HG02759 (cell line): ENCODE results near the gene CNTN4.
"Not testable (repeated sequence)": the region's sequence is repeated elsewhere in the genome, so short reads cannot be mapped to it uniquely, and the experiment has no call there.

Experiments
- ATAC-seq: cut with Tn5 transposase; IDR thresholded peaks from one replicate; pipeline ENCODE4 v1.9.1; 2021; ENCODE audit warnings: mild to moderate bottlenecking, moderate library complexity; ENCODE audit not compliant: unreplicated experiment

CNTN4 gene

DNA sequence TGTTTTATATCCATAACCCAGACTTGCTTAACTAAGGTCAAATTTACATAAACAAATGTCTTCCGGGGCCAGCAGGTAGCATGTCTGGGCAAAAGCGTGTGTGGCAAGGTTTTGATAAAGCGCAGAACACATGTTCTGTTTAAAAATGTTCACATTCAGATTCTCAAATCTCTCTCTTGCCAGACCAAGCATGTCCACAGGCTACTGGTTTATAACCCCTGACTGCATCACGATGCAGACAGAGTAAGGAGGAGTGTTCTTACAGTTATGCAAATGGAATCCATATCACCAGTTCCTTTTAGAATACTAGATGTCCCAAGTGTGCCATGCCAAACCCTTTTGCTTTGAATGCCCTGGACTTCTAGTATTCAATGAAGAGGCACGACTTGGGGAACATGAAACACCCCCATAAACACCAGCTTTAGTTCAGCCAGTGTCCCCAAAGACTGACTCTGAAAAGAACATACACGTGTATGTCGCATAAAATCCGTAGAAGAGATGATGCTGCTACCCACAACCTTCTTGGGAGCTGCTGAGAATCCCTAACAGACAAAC, 412.0 kb downstream of the CNTN4 start:
- ATAC-seq: no peak

DNA sequence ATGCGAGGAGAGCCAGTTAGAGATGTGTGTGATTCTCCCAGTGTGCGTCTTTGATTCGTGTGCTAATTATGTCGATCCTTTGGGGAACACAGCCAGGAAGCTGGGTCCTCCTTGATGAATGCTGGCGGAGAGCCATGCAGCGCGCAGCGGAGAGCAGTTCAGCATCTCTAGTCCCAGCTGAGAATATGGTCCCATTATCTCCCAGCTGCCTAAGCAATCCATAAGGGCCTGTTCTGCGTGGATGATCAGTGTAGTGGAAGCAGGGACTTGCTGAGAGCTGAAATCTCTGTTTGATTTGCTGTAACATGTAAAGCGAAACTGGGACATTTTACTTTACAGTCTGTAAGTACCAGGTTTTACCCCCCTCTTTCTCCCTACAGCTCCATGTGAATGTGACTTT, 412.7 kb downstream of the CNTN4 start:
- ATAC-seq: no peak

DNA sequence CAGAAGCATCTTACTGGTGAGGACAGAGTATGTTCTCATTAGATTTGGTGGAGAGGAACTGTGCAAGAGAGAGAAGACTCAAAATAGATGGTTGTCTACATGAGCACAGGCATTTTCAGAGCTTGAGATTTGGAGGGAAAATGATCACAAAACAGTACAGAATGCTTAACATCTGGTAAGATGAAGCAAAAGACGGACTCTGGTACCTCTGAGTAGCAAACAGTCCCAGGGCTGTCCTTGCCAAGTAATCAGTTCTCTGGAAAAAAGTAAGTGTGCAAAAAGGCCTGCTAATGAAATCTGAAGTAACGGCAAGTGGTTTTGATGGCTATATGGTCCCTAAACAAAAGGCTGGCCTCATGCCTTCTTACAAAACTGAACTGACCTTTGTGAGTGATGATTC, 414.2 kb downstream of the CNTN4 start:
- no peak for ATAC-seq

DNA sequence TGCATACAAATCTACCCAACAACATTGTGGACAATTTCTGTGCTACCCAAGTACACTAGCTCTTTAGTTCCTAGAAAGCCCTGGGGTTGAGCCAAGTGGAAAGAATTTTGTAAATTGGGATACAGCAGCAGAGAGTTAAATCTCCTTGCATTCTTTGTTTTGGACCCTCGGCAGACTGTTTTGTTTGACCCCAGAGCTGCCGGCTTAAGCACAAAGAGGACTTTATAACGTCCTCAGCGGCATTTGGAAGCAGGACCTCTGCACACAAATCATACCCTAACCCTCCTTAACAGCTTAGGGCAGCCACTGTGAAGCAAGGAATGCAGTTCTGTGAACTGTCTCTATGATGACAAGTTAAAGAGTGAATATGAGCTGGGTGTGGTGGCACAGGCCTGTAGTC, 415.3 kb downstream of the CNTN4 start:
- ATAC-seq: no peak

DNA sequence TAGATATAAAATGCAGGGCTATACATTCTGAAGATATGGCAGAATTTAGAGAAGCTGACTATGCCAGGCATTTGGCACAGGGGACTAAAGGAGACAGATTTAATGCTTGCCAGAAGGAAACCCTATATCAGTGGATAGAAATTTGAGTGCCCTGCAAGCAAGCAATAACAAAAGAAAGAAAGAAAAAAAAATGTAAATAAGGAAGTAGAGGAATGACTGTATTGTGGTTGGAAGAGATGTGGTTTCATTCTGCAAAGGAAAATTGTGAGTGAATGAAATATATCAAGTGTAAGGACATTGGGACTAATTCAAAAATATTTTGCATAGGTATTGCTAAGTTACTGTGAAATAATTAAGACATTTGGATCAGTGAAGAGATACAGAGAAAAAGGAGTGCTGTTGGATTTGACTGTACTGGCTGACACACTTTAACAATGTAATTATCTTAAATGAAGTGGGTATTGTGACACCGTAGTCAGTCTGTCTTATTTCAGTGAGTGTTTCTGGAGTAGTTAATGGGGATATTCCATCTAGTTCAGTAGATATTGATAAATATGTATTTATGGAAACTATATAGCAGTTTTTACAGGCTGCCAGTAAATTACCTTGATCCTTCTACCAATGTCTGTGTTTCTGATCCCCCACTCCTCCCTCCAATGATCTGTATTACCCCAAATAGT, 418.2 kb downstream of the CNTN4 start:
- ATAC-seq: no peak

DNA sequence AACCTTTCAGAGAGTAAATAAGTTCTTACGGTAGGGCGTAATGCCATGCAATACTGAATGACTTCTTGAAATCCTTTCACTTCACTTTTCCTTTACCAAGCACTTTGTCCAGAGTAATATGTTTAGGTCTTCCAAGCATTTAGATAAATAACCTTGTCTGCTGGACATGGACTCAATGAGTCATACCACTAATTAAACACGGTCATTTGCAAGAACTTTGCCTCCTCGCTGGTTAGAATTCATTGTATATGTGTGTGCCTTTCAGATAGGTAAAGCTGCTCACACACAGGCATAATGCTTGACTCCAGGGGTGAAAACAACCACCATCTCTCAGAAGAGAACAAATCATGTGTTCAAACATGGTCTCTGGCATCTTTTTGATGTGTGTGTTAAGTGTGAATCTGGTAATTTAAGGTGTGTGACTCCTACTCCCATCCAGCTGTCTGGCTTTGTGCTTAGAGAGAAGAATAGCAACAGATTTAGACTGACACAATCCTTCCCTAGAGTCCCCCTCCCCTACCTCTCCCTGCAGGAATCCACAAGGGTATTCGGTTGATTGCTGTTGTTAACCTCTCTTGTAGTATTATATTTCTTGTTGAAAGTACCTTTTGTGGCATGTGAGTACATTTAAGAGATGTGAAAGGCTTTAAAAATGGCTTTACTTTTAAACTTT, 419.0 kb downstream of the CNTN4 start:
- no peak for ATAC-seq

DNA sequence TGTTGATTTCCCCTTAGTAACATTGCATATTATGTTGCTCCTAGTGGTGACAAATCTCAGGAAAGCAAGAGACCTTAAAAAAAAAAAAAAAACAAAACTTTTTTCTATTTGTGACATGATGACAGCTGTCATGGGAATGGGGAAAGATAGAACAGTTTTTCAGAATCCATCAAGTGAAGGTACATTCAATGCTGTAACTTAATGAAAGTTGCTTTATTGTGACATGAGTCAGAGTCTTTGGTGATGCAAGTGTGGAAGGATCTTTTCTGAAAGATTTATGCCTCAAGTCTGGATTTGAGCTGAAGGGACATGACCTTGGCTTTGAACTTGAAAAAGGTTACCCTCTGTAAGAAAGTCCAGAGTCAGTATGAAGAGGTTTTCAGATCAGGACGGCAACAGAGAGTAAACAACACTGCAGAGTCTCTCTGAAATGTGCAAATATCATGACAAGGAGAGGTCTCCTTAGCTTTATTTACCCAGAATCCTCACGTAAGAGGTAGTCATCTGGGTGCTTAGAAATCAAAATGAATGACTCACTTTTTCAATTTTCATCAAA, 424.7 kb downstream of the CNTN4 start:
- ATAC-seq: no peak

DNA sequence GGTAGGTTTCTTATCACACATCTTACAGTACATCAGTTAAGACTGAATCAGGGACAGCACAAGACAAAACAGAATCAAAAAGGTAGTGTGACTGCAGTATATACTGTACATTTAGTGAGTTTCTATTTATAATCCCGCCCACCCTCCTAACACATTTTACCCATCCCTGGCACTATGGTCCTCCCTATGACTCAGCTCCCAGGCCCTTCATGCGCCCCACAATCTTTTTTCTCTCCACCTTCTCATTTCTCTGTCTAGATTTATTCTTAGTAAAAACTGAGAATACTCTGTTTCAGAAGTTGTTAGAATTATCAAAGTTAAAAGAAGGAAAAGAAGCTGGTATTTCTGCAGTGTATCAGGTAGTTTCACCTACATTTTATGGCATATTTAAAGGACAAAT, 427.3 kb downstream of the CNTN4 start:
- ATAC-seq: no peak

DNA sequence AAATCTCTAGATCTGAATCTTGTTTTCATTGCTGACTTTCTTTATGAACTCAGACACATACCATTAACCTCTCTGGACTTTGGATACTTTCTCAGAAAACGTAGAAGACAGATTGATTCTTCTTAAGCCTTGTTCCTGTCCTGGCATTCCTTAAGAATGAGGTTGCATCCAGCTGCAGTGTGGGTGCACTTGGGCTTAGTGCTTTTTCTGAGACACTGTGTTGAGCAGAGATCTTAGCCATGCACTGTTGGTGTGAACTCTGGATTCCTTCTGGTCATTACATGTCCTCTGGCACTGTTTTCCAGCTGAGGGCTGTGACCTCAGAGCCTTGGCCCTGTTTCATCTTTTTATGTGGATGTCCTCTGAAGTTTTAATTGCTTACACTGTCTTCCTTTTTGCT, 428.3 kb downstream of the CNTN4 start:
- no peak for ATAC-seq

DNA sequence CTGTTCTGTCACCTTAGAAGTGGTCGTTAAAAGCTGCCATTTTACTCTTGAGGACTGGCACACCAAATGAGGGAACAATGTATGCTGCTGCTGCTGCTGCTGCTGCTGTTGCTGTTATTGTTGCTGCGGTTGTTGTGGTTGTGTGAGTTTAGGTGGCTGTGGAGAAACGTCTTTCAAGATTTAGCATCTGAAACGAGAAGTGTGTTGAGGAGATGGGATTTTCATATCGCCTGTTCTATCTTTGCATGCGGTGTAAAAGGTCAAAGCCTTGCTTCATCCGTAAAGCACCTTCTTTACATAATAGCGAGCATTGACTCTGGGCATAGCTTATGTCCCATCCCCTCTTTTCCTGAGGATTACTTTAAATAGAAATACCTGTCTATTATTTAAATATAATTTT, 428.7 kb downstream of the CNTN4 start:
- ATAC-seq: not testable (repeated sequence)

DNA sequence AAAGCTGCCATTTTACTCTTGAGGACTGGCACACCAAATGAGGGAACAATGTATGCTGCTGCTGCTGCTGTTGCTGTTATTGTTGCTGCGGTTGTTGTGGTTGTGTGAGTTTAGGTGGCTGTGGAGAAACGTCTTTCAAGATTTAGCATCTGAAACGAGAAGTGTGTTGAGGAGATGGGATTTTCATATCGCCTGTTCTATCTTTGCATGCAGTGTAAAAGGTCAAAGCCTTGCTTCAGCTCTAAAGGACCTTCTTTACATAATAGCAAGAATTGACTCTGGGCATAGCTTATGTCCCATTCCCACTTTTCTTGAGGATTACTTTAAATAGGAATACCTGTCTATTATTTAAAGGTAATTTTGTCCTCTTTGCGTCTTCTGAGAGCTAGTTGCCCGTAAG, 436.1 kb downstream of the CNTN4 start:
- not testable (repeated sequence) for ATAC-seq

DNA sequence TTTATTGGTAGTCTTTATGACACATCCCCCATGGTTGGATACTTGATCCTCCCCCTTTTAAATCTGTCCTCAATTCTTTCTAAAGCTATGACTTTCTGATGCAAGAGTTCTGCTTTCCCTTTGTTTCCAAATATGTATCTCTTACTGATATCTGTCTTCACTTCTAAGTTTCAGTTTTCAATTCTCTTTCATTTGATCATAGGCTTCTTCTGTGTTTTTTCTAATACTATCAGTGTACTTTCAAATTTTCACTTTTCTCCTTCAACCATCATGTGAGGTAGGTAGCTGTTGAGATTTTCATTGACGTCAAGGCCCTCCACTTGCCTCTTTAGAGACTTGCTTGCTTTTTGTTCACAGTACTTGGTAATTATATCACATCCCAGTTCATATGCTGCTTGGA, 436.5 kb downstream of the CNTN4 start:
- ATAC-seq: no peak

DNA sequence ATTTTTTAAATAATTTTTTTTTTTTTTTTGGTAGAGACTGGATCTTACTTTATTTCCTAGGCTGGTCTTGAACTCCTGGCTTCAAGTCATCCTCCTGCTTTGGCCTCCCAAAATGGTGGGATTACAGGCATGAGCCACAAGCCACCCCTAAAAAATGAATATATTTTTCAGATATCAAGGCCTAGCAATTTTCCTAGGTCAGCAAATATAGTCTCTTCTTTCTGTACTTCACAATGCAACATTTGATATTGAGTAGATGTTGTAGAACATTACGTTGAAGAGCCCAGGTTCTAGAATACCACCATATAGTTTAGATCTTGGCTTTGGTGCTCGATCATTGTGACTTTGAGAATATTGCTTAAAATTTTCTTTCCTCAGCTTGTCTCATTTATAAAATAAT, 437.9 kb downstream of the CNTN4 start:
- no peak for ATAC-seq

DNA sequence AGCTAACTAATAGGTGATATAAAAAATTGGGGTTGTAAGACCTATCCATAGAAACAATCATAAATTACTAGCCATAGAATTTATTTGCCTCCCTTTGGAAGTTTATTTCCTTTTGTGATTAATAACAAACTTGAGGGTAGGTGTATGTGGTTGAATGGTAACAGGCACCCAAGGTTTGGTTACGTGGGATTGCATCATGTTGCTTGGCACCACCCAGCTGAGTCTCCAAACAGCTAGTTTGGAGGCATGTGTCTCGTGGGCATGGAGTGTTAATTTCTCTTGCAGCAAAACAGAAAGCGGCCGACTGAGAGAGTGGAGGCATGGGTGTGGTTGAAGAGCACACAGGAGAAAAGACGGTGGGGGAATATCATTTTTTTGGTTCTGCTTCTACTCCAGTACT, 441.4 kb downstream of the CNTN4 start:
- no peak for ATAC-seq

DNA sequence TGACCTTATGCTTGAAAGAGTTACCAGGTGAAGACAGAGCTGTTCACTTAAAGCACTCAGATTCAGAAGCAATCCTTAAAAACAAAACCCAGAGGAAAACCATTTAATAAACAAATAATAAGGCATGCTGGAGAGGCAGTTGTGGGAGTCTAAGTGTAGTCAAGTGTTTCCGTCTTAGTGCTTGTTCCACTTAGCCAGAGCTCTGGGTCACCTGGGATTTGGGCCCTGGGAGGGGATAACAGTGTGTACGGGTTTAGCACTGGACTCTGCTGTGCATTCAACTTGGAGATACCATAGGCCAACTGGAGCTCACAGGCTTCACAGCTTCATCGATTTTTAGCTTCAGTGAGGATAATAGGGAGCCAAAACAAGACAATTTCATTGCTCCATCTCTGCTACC, 444.6 kb downstream of the CNTN4 start:
- no peak for ATAC-seq

DNA sequence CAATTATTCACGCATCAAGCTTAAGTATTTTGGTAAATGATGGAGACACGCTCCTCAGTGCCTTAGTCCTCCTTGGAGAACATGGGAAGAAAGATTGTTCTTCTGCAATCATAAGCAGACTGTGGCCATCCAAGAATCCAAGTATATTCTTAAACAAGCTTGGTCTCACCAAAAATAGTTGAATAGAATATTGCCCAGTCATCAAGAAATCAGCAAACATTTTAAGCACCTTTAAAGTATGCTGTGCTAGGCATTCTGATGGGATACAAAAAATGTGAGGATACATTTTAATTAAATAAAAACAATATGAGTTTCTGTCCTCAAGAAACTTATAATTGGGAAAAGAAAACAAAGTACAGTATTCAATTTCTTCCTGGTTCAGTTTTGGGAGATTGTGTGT, 445.5 kb downstream of the CNTN4 start:
- ATAC-seq: no peak

DNA sequence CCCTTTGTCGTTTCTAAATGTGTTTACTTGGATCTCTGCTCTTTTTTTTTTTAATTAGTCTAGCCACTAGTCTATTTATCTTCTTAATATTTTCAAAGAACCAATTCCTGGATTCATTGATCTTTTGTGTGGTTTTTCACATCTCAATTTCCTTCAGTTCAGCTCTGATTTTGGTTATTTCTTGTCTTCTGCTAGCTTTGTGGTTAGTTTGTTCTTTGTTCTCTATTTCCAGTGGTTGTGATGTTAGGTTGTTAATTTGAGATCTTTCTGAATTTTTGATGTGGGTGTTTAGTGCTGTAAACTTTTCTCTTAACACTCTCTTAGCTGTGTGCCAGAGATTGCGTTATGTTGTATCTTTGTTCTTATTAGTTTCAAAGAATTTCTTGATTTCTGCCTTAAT, 446.1 kb downstream of the CNTN4 start:
- no peak for ATAC-seq

DNA sequence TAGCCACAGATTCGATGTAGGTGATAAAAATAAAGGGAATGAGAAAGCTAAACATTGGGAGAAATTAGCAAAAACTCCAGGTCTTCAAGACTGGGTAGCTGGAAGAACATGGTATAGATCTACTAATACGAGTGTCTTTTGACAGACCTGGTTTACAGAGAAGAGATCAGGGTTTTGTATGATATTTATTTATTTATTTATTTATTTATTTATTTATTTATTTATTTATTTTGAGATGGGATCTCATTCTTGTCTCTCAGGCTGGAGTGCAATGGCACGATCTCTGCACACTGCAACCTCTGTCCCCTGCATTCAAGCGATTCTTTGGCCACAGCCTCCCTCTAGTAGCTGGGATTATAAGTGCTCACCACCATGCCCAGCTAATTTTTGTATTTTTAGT, 448.4 kb downstream of the CNTN4 start:
- ATAC-seq: no peak

DNA sequence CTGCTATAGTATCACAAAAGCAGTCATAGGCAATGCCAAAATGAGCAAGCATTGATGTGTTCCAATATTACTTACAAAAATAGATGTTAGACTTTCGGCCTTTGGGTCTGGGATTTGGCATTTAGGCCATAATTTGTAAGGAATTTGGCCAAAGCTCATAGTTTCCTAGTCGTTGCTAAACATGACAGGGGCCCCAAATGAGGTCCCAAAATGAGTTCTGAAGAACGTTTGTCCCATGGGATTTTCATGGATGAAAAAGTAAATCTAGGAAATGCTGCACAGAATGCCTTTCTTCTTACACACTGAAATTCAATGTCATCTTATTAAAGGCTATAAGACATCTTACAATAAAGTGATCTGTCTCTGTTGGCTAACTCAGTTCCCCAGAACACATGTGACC, 456.0 kb downstream of the CNTN4 start:
- ATAC-seq: no peak

DNA sequence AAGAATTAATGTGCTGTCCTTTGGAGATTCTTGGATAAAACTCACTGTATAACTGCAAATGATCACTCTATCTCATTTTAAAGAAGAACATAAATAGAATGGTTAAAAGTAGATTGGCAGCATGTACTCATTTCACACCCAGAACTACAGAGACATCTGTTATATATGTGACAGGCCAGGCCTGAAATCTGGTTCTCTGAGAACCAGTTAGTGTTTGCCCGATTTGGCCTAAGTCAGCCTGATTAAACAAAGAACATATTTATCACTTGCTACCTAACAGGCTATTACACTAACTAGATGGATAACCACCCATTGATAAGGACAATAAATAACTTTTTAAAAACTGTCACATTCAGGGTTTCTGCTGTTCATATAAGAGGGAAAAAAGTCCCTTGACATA, 460.1 kb downstream of the CNTN4 start:
- ATAC-seq: no peak

DNA sequence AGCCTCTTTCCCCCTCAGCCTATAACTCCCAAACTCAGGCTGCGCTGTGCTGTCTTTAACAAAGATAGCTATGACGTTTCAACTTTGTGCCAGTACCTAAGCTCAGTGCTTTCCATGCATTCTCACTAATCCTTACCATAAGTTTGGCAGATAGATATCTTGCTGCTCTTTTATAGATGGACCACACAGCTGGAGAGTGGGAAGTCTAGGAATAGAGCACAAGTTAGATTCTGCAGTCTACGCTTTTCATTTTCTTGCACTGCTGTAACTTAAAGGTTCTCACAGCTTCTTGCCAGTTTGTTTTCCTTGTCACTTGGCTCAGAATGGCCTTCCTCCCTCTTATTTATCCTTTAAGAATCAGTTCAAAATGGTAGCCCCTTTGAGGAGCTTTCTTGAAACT, 468.8 kb downstream of the CNTN4 start:
- no peak for ATAC-seq

DNA sequence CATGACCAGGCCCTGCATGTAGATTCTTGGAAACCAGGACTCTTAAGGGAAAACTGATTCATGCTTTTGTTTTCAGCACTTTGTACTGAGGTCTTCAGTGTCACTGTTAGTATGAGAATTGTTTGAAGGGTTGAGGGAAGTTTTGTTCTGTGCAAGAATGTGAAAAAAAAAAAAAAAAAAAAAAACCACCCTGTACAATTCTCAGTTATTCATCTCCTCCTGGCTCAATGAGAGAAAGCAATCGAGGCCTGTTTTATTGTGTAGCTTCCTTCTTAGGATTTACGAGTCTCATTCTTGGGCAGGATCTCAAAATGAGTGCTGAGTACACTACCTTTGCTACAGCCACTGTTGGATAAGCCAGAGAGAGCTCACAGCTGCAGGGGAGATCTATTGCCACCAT, 469.5 kb downstream of the CNTN4 start:
- no peak for ATAC-seq
